GM18909 (cell line): ENCODE results near the gene KDM1B.
A peak's percentile ranks its signal among the peaks of the same experiment; 100 is the strongest.

Experiments used
- ATAC-seq: cut with Tn5 transposase; IDR thresholded peaks from one replicate; pipeline ENCODE4 v1.9.1; 2021; ENCODE audit warnings: mild to moderate bottlenecking; ENCODE audit not compliant: unreplicated experiment, poor library complexity

KDM1B gene, protein sequence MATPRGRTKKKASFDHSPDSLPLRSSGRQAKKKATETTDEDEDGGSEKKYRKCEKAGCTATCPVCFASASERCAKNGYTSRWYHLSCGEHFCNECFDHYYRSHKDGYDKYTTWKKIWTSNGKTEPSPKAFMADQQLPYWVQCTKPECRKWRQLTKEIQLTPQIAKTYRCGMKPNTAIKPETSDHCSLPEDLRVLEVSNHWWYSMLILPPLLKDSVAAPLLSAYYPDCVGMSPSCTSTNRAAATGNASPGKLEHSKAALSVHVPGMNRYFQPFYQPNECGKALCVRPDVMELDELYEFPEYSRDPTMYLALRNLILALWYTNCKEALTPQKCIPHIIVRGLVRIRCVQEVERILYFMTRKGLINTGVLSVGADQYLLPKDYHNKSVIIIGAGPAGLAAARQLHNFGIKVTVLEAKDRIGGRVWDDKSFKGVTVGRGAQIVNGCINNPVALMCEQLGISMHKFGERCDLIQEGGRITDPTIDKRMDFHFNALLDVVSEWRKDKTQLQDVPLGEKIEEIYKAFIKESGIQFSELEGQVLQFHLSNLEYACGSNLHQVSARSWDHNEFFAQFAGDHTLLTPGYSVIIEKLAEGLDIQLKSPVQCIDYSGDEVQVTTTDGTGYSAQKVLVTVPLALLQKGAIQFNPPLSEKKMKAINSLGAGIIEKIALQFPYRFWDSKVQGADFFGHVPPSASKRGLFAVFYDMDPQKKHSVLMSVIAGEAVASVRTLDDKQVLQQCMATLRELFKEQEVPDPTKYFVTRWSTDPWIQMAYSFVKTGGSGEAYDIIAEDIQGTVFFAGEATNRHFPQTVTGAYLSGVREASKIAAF

GRCh38 chr6:18155150-18155863 lies at the start of gene KDM1B:
Gene KDM1B, plus strand, starts transcription at chr6:18155422. Its CDS starts 4,474 bp downstream, at chr6:18159896.
- peak; percentile 89 for ATAC-seq

DNA sequence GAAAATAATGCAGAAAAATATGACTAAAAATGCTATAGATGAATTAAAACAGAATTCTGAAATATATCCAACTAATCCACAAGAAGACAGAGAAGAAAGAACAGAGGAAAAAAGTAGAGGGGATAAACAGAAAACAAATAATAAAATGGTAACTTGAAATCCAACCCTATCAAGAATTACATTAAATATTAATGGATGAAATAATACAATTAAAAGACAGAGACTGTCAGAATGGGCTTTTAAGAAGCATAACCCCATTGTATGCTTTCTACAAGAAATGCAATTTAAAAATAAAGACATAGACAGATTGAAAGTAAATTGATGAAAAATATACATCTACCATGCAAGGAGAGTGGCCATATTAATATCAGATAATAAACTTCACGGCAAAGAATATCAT lies 48.2 kb upstream of the KDM1B start:
- no peak for ATAC-seq

DNA sequence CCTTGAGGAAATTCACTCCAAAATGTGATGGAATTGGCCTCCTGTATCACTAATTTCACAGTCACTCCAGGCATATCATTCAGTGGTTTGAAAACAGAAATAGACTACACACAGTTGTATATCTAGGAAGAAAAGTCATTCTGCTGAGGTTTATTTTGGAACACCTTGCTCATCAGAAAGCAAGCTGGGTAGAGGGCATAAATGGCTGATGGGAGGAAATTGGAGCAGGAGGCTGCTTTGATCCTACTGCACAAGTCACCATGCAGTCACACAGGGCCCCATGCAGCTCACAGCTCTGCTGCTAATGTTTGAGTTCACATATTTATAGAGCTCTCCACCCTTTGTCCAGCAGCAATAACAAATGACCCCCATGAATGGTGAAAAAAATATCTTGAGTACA lies 45.1 kb upstream of the KDM1B start:
- ATAC-seq: no peak

DNA sequence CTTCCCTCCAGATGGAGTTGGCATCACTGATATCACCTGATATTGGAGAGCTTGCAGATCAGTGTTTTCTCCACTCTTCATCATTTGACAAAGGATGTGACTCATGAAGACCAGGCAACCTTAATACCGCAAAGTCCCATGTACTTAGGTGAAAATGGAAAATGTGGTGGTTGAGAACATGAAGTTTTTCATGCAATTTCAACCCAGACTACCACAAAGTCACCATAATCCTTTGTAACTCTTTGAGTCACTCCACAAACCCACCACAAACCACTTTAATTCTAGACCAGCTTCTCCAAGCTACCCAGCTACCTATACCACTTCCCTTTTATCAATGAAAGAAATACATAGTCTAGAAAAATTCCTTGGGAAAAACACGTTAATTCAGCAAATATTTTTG lies 39.9 kb upstream of the KDM1B start:
- no peak for ATAC-seq

DNA sequence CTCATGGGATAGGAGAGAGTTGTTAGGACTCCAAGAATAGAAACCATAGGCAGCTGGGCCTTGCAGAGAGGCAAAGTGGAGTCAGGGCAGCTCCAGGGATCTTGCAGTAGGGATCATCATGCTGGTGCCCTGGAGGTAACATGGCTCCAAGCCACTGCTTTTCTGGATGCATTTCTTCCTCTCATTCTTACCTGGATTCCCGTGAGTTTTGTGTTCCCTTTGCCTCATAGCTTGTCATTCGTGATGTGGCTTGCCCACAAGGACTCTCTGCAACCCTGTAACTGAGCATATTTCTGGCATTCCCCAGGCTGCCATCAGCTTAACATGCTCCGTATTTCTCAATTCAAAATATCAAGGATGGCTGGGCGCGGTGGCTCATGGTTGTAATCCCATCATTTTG lies 38.1 kb upstream of the KDM1B start:
- ATAC-seq: no peak

DNA sequence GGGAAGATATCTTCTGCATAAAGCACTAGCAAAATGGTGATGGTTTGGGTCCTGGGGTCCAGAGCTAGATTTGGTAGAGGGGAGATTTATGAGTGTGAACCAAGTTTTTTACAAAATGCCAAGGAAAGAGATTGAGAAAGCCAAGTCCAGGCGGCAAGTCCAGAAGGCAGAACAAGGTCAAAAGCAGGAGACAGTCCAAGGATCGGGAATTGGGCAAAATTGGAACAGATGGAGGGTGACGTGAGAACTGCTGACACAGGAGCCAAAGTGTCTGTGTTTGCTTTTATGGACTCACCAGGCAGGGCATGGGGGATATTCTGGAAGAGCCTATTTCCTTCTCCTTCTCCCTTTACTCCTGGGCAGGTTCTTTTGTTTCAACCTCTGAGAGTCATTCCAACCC lies 36.9 kb upstream of the KDM1B start:
- no peak for ATAC-seq

- no peak for ATAC-seq
These were observed 36.0 kb upstream of the KDM1B start for GRCh38 chr6:18119236-18119635.

DNA sequence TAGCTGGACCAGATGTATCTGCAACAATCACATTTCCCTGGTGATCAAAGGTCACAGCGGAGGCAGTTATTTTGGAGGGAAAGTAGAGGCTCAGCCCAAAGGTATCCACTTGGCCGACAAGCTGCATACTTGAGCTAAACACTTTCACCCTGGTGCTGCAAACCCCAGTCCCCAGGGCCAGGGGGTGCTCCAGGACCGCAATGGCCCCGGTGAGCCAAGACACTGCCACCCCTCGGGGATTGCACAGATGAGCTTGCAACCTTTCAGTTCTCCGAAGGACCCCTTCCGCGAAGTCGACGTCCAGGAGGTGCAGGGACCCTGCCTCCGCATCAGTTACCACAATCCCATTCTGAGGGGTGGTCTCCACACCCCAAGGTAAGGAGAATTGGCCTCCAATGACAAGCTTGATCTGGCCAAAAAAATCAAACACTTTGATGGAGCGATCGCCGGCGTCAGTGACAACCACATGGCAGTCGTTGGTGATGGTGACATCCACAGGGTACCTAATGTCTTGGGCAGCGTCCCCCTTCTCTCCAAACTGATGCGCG lies 33.6 kb upstream of the KDM1B start:
- no peak for ATAC-seq

GRCh38 chr6:18122128-18123093 lies 32.8 kb upstream of the KDM1B start, which contains the start of gene NHLRC1:
Gene NHLRC1, minus strand, starts transcription at chr6:18122677. Its CDS starts 71 bp downstream, at chr6:18122606.
- peak; percentile 100 for ATAC-seq

DNA sequence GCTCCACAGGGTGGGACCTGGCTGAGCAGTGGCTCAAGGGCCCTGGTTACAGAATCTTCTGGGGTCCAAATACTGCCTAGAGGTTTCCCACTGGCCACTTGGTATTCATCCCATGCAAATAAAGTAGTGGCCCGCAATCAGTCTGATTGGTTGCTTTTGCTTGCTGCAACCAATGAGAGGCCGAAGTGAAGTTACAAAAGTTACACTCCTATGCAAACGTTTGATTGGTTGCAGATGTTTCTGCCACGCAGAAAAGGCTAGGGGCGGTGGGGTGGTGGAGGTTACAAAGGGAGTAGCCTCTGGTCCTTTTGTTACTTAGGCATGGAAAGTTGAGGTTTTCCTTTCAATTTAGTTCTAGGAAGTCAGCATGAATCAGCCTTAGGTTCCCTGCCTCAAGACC lies 29.1 kb upstream of the KDM1B start:
- no peak for ATAC-seq

DNA sequence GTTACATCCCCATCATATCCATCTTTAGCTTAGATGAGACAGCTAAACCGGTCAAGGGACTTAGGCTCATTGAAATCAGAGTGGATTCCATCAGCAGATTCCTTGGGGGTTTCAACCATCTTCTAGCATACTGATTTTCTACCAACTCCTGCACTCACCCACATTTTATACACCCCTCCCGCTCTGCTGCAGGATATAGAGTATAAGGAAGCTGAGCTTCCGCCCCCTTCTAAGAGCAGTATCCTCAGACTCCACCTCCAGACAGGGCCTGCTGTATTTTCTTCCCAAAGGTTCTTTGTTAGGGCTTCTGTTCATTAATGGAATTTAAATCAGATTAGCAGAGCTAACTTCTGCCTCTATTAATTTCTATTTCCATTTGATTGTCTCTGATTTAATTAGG lies 22.9 kb upstream of the KDM1B start:
- ATAC-seq: no peak

DNA sequence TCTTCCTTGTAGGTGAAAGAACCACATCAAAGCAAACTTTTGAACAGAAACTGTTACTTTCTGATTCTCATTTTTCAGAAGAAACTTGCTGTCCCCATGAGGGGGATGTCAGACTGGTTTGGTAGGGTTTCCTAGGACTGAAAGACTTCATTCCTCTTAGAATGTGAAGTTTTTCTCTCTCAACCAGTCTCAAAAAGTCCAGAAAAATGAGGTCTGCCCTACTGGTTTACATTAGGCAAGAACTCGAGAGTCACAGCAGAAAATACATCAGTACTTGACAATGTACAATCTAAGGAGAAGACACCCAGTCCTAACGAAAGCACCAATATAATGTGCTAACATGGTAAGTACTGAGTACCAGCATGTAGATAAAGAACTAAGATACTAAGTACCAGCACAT lies 20.1 kb upstream of the KDM1B start:
- ATAC-seq: no peak

DNA sequence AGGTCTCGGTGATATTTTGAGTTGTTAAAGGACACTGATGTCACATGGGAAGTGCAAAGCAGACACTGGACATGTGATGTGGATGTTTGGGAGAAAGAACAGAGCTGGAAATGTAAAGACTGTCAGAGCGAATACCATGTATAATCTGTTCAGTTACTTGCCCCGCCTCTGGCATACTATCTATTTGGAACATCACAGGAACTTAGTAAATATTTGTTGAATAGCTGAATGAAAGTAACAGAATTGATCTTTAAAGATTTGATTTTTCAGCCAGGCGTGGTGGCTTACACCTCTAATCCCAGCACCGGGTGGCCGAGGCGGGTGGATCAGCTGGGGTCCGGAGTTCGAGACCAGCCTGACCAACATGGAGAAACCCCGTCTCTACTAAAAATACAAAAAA lies 19.0 kb upstream of the KDM1B start:
- no peak for ATAC-seq

GRCh38 chr6:18138906-18139305 lies 16.3 kb upstream of the KDM1B start:
- no peak for ATAC-seq

DNA sequence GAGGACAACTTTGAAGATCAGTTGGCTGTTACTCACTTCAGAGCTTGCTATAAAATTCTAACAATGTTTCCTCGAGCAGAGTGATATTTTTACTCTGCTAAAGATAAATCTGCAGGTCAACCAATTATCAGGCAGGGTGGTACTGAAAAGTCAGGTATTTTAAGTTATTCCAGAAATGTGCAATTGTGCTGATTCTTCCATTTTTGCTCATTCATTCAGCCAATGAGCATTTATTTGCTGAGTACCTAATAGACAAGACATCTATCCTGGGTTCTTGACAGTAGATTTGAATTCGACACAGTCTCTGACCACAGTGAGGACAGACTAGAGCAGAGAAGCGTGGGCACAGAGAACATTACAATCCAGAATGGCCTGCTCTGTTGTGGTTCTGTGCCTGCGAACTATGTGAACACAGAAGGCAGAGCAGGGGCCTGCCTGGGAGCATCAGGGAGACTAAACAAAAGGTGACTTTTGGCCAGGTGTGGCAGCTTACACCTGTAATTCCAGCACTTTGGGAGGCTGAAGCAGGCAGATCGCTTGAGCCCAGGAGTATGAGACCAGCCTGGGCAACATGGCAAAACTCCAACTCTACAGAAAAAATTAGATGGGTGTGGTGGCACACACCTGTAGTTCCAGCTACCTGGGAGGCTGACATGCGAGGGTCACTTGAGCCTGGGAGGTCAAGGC lies 15.1 kb upstream of the KDM1B start:
- ATAC-seq: no peak

DNA sequence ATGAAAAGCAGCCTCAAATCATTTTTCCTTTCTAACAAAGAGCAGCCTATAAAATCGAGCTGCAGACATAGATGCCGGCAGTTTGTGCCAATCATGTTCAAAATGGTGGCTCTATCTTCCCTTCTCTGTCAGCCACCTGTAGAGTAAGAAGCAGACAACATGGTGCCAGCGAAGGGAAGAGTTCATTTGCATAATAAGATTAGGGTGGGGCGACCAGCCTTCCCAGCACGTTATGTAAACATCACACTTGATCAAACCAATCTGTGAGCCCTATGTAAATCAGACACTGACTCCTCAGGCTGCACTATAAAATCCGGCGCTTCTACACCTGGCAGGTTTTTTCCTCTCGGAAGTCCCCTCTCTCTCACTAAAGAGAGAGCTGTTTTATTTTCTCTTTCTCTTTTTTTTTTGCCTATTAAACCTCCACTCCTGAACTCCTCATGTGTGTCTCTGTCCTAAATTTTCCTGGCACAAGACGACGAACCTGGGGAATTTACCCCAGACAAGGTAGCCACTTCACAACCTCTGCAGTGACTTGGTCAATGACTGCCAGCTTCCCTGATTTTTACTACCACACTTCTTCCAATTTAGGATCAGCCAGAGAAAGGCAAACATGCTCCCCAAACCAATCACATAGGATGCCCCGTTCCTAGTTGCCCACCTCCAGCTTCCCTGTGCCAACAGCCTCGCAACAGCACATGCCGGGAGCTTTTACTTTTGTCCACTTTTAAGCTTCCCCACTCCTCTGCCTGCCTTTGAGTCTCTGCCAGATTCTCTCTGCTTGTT lies 13.2 kb upstream of the KDM1B start:
- no peak for ATAC-seq

DNA sequence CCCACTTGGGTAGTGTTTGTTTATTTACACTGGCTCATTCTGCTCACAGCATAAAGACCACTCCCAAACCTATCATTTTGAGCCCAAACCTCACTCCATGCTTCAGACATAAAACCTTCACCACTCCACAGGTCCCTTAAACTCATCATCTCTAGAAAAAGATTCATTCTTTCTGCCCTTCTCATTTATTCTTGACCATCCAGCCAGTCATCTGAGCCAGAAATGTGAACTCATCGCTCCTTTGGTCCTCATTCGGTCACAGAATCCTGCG lies 12.7 kb upstream of the KDM1B start:
- ATAC-seq: no peak

- ATAC-seq: no peak
These were observed 8.1 kb upstream of the KDM1B start for GRCh38 chr6:18147160-18147559.
